GM12892 (cell line): ENCODE results near the gene SOBP.

ENCODE experiments used
- DNase-seq: peaks from one replicate; pipeline ENCODE4 v3.0.0; 2011; ENCODE audit not compliant: insufficient read length
- FAIRE-seq: peaks from 2 replicates; lab custom pipeline; 2011; peaks lifted over from hg19 to GRCh38; lab: Jason Lieb, UNC
- POLR2A ChIP-seq: IDR thresholded peaks from 2 replicates; pipeline ENCODE4 v1.6.1; 2011; ENCODE audit warnings: low read depth, low read length, control low read depth
- POLR2AphosphoS5 ChIP-seq: IDR thresholded peaks from 2 replicates; pipeline ENCODE4 v1.6.1; 2011; ENCODE audit warnings: low read depth, low read length, control low read depth
- TAF1 ChIP-seq: IDR thresholded peaks from 2 replicates; pipeline ENCODE4 v1.6.1; 2011; ENCODE audit warnings: low read depth, mild to moderate bottlenecking, control low read depth, low read length, borderline replicate concordance

Gene SOBP

DNA sequence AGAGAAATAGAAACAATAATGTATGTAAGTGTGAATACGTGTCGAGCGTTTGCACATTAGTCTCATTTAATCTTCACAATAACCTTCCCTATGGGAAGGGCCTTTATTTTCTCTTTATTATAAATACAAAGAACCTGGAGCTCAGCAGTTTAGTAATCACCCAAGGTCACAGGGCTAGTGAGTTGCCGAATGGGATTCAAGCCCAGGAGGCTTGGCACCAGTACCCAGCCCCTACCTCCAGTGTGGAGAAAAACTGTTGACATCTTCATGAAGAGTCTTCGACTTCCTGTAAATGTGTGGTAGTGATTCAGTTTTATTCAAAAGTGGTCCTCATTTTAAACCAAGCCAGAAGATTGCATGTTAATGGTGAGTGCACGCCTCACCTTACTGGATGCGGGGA lies 171.4 kb downstream of the SOBP start:
- DNase-seq (no peak), FAIRE-seq (no peak)
- TF ChIP-seq POLR2AphosphoS5 (no peak), POLR2A (no peak), TAF1 (no peak)

DNA sequence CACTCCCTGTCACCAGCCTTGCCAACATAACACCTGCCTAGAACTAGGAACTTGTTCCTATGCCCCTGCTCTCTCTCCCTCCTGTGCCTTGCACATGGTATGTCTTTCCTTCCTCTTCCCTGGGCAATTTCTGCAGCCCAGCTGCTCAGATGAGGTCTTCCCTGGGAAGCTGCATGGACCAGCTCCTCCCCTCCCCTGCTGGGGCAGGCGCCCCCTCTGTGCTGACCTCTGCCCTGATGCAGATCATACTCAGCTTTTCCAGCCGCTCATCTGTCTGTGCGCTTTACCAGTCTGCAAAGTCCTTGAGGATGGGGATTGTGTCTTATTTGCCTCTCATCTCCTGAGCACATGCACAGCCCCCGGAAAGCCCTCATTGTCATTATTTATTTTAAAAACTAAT lies 172.4 kb downstream of the SOBP start:
- TF ChIP-seq POLR2AphosphoS5 (no peak), TAF1 (no peak), POLR2A (no peak)
- DNase-seq (no peak), FAIRE-seq (no peak)

DNA sequence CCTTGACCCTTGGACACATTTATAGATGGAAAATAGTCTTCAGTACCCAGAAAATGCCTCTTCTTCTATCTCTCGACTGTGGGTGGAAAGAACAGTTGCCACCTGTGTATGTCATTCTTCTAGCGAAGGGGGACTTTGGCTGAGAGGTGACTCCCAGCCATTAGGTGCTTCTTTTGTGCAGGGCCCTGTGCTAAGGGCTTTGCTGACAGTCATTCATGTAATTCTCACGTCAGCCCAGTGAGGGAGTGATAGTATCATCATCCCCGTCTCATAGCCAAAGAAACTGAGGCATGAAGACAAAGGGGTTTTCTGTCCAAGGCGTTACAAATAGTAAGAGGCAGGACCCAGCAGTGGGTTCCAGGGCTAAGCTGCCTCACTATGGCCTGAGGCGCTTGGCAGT lies 173.4 kb downstream of the SOBP start:
- no peak for FAIRE-seq
- TF ChIP-seq POLR2A (no peak), POLR2AphosphoS5 (no peak), TAF1 (no peak)
- no peak for DNase-seq

DNA sequence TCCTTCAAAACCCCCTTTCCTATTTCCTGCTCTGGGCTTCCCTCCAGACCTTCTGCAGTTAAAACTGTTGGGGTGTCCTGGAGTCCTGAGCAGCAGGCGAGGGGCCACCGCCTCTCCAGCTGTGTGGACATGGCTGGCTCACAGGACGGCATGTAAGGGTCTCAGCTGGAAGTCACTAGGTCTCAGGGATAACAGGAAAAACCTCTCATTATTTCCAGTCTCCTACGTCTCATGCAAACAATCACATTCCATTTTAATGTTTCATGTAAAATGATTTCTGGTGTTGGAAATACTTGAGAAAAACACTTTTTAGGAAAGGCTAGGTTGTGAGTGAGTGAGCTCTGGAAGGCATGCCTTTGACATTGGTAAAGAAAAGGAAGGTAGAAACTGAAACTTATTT lies 175.5 kb downstream of the SOBP start:
- TF ChIP-seq POLR2A: no peak
- no peak for TF ChIP-seq TAF1
- TF ChIP-seq POLR2AphosphoS5: no peak
- FAIRE-seq (no peak), DNase-seq (no peak)

DNA sequence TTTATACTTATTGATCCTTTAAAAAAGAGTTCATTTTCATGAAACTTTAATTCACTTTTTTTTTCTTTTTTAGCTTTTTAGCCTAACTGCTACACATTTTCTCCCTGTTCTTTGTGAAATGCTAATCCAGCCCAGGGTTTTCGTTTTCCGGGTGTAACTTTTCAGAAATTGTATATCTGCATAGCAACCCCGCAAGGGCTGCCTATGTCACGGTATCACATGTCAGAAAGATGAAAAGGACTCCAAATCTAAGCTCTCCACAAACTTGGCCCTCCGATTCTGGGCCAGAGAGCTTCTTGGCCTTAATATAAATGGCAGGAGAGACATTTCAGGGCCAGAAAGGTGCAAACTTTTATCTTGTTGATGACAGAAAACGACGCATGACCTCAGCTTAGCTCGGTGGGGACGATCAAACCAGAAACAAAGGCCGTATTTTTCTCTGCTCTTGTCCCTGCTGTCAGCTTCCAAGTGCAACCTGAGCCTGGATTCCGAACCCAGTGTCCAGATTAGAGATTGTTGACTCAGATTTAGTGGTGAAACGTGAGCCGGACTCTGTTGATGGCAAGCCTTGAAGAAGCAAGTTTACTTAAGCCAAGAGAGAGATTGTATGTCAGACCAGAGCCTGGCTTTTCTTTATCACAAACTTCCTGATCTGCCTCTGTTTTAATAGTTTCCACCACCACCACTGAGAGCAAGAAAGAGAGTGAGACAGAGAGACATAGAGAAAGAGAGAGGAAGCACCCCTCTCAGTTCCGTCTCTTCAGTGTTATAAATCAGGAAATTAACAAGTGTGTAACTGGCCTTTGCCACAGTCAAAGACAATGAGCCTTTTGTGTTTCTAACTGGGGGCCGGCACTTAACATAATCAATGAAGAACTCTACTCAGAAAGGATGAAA lies 176.4 kb downstream of the SOBP start:
- DNase-seq (no peak), FAIRE-seq (no peak)
- no peak for TF ChIP-seq POLR2A
- TF ChIP-seq TAF1: no peak
- TF ChIP-seq POLR2AphosphoS5: no peak

DNA sequence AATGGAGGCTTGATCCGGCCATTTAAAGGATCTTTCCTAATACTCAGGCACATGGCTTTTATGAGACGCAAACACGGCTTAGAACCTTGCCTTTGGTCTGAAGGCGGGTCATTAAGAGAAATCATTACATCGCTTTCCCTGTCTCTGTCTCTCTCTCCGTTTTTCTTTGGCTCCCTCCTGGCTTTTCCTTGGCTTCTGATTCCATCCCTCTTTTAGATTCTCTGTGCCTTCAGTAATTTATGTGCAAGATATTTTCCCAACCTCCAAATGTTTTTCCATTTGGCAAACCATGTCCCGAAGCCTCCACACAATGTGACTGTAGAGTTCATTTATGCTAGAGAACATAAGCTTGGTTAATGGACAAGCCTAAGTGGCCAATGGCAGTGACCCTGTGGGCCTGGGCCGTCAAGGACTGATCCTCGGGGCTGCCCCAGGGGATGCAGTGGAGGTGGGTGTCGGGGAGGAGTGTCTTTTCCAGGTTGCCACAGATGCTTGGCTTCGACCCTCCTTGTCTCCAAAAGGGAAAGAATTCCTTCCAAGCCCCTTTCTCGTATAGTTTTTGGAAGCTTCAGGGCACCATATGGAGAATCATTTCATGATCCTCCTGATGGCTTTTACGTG lies 177.2 kb downstream of the SOBP start:
- DNase-seq (no peak), FAIRE-seq (no peak)
- TF ChIP-seq POLR2A (no peak), POLR2AphosphoS5 (no peak), TAF1 (no peak)

DNA sequence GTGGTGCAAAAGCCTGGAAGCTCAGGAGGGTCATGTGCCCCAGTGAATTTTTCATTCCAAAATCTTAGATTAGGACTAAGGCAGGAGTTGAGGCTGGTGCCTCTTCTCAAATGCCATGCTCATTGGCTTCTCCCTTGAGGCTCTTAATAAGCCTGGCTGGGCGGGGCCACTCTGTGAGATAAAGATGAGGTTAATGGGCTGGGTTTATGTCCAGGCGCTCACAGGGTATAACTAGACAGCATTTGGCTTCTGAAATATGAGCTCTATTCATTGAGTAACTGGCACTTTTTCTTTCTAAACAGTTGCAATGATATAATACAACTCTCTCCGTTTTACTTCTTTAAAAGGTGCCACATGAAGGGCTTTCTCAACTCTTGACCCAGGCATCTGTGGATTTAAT lies 177.9 kb downstream of the SOBP start:
- TF ChIP-seq POLR2AphosphoS5 (no peak), TAF1 (no peak), POLR2A (no peak)
- no peak for DNase-seq
- no peak for FAIRE-seq

DNA sequence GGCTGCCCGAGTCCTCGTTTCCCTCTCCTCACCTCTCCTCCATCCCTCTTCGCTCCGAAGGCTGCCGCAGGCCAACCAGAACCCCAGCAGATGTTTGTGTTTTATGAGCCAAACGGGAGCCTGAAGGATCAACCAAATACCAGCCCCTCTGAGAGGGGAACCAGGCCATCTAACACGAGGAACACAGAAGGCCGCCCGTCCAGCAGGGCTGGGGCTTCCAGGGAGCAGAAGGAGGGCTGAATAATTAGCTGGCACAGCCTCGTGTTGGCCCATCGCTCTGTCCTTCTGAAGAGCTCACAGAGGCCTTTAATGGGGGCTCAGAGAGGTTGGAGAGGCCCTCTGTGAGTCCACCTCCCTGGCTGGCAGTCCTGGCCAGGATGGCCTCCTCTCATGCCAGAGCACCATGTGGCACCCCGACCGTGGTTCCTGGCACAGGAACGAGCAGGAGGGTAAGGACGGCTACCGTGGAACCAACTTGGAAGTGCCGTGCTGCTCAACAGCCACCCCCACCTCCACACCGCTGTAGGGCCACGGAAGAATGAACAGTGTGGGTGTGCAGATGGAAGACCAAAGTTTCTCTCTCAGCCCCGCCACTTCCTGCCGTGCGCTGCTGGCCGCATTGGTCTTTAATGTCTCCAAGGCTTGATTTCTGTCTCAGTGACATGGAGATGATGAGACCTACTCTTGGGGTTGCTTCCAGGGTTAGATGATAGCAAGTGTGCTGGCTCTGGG lies 179.0 kb downstream of the SOBP start:
- peak; percentile 91 for FAIRE-seq
- DNase-seq: peak; percentile 66
- 0 out of 2 replicates have a peak, but pooled peaks have one; percentile 27 for TF ChIP-seq POLR2AphosphoS5
- TF ChIP-seq POLR2A: no peak; the same call in 1 of the 2 replicates
- no peak for TF ChIP-seq TAF1

DNA sequence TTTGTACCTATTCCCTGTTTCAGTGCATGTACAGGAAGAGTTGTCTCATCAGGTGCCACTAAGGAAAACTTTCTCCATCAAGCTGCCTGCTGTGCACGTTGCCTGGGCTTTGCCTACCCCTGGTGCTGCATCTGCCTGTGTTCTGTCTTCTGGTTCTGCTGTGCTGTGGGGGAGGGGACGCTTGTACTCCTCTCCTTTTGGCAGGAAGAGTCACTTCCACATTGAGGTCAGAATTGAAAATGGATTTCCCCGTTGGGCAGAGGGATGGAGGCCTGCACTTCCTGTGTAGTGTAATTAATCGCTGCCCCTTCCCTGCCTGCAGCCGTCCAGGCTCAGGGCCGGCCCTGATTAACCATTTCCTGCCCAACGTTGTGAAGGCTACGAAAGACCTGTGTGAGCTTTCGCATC lies 180.9 kb downstream of the SOBP start:
- peak; percentile 36 for DNase-seq

DNA sequence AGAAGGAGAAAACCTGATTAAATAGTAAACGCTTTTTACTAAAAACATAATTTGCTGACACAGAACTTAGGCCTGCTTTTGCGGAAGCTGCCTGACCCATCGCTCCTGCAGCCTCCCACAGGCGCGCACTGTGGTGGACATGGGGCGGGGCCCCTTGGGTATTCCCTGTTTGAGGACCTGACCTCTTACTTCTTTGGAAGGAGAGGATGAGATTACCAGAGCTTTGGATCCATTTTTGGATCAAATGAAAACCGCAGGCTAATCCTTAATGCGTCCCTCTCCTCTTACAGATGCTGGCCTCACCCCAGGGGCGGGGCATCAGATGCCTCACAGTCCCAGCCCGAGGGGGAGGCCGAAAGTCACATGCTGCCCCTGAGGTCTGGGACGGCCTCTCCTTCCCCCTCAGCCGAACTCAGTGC lies 183.2 kb downstream of the SOBP start:
- FAIRE-seq: no peak
- no peak for DNase-seq
- no peak for TF ChIP-seq TAF1
- TF ChIP-seq POLR2AphosphoS5: no peak
- no peak for TF ChIP-seq POLR2A

More for the DNA sequence above, 180.9 kb downstream of the SOBP start:
- FAIRE-seq: peak; percentile 98
- no peak for TF ChIP-seq POLR2A
- no peak for TF ChIP-seq TAF1
- no peak for TF ChIP-seq POLR2AphosphoS5
